ENCODE results near the gene ANO4. TPM values are rescaled to one million over a fixed set of nuclear protein-coding genes. Genes with fewer than 3 reads are reported as not detected.

The ANO4 gene
- total and polyA plus RNA-seq, 2 donors (not counting 1 experiment from before 2014, with no cell fraction given) = not detected

DNA sequence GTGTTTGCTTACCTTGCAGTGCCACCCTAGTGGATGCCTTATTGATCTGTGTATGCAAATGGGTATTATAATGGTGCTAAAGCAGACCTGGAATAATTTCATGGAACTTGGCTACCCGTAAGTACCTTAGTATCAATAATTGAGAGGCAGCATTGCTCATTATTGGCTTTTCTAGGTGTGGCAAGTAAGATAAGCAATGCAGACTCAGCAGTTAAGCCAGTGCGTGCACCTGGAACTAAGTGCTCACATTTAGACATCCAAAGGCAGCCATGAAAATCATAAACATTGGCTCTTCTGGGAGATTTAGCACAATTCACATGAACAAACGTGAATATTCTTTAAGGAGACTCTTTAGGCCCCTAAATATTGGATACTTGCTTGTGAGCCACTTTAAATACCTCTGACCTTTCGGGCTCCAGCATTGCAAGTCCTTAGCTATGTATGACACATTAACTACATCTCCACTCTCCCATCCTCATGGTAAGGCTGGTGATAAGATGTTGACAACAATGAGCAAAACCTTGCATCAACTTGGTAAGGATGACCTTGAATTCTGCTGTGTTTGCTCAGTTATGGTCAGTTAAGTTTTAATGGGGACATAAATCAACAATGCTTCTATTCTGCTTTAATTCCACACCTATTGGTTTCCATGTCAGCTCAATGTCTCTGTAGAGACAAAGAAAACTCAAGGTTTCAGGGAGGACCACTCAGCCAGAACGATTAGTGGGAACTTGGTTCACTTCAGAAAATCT, 303.4 kb downstream of the ANO4 start:
- Mint-ChIP-seq H3K27me3 (no peaks in the 10 kb centered on the region), H3K9me3 (ENCODE audit: insufficient read depth) (peaks cover 4% of the 10 kb centered on the region), H3K27ac (no peak overlapping the region), H3K4me3 (no peak overlapping the region), H3K4me1 (no peaks in the 10 kb centered on the region)
- ChIA-PET CTCF (no interaction called here), POLR2A (no interaction called here)
- whole genome bisulfite sequencing (ENCODE audit: insufficient coverage) = 87% methylated on average over 4 of the region's 5 CpGs
- TF ChIP-seq CTCF (IDR thresholded peaks at IDR 0.05) (no peak), EZH2 (IDR thresholded peaks at IDR 0.05; ENCODE audit: borderline replicate concordance, insufficient read depth, low read depth, low read length, poor library complexity, severe bottlenecking) (no peak)
- Histone ChIP-seq H4K20me1 (ENCODE audit: control insufficient read depth, insufficient read depth, low read length, poor library complexity, severe bottlenecking) (no peaks in the 10 kb centered on the region), H2AFZ (ENCODE audit: insufficient read depth, low read depth, low read length, poor library complexity, severe bottlenecking) (no peak overlapping the region), H3K79me2 (ENCODE audit: control insufficient read depth, insufficient read depth, low read length) (no peaks in the 10 kb centered on the region), H3K4me3 (ENCODE audit: control extremely low read depth in 1 of 5, extremely low read depth in 1 of 5, insufficient read depth in 1 of 5, low read depth in 2 of 5, low read length in 4 of 5) (no peak overlapping the region), H3K27ac (ENCODE audit: low read length in 2 of 2) (no peak overlapping the region), H3K4me1 (ENCODE audit: control insufficient read depth in 2 of 2, insufficient read depth in 2 of 2, low read length in 2 of 2) (no peaks in the 10 kb centered on the region), H3K9me3 (ENCODE audit: control extremely low read depth in 1 of 3, control insufficient read depth in 2 of 3, insufficient read depth in 1 of 3, low read length in 2 of 3) (no peaks in the 10 kb centered on the region), H3K27me3 (replicated peaks in 1 of 4; ENCODE audit: control extremely low read depth in 1 of 4, control insufficient read depth in 3 of 4, insufficient read depth in 4 of 4, low read length in 3 of 4) (no peaks in the 10 kb centered on the region), H3K36me3 (replicated peaks in 1 of 2; ENCODE audit: control extremely low read depth in 1 of 2, control insufficient read depth in 1 of 2, extremely low read depth in 1 of 2, insufficient read depth in 2 of 2, low read length in 1 of 2) (no peaks in the 10 kb centered on the region), H3K4me2 (replicated peaks; ENCODE audit: low read depth, low read length, poor library complexity, severe bottlenecking) (no peak overlapping the region), H3K9ac (ENCODE audit: low read length) (no peak overlapping the region)
- intact Hi-C loops (cut with micrococcal nuclease) = no loop called here
- ATAC-seq (ENCODE audit: low read depth) = no peak
- DNase-seq = no peak

- no peak overlapping the region for H3K4me3 Mint-ChIP-seq
- H3K4me1 Mint-ChIP-seq = no peaks in the 10 kb centered on the region
- Histone ChIP-seq H3K4me2 (replicated peaks; ENCODE audit: low read depth, low read length, poor library complexity, severe bottlenecking) (no peak overlapping the region), H2AFZ (ENCODE audit: insufficient read depth, low read depth, low read length, poor library complexity, severe bottlenecking) (no peak overlapping the region), H4K20me1 (ENCODE audit: control insufficient read depth, insufficient read depth, low read length, poor library complexity, severe bottlenecking) (no peaks in the 10 kb centered on the region), H3K4me3 (ENCODE audit: control extremely low read depth in 1 of 5, extremely low read depth in 1 of 5, insufficient read depth in 1 of 5, low read depth in 2 of 5, low read length in 4 of 5) (no peak overlapping the region), H3K9ac (ENCODE audit: low read length) (no peak overlapping the region), H3K4me1 (ENCODE audit: control insufficient read depth in 2 of 2, insufficient read depth in 2 of 2, low read length in 2 of 2) (no peaks in the 10 kb centered on the region), H3K36me3 (replicated peaks in 1 of 2; ENCODE audit: control extremely low read depth in 1 of 2, control insufficient read depth in 1 of 2, extremely low read depth in 1 of 2, insufficient read depth in 2 of 2, low read length in 1 of 2) (no peaks in the 10 kb centered on the region), H3K9me3 (ENCODE audit: control extremely low read depth in 1 of 3, control insufficient read depth in 2 of 3, insufficient read depth in 1 of 3, low read length in 2 of 3) (peaks cover 0 to 3% (median 0%) of the 10 kb centered on the region in 3 donors), H3K79me2 (ENCODE audit: control insufficient read depth, insufficient read depth, low read length) (no peaks in the 10 kb centered on the region), H3K27me3 (replicated peaks in 1 of 4; ENCODE audit: control extremely low read depth in 1 of 4, control insufficient read depth in 3 of 4, insufficient read depth in 4 of 4, low read length in 3 of 4) (peaks cover 0 to 2% (median 0%) of the 10 kb centered on the region in 4 experiments), H3K27ac (ENCODE audit: low read length in 2 of 2) (no peak overlapping the region)
- intact Hi-C loops (cut with micrococcal nuclease) = no loop called here
- H3K27ac Mint-ChIP-seq = no peak overlapping the region
- DNase-seq (no peak), ATAC-seq (ENCODE audit: low read depth) (no peak)
- TF ChIP-seq CTCF (IDR thresholded peaks at IDR 0.05) = no peak
- no peak for TF ChIP-seq EZH2 (IDR thresholded peaks at IDR 0.05; ENCODE audit: borderline replicate concordance, insufficient read depth, low read depth, low read length, poor library complexity, severe bottlenecking)
- 85% methylated on average over 1 of the region's 4 CpGs for WGBS (ENCODE audit: insufficient coverage)
- no peaks in the 10 kb centered on the region for H3K27me3 Mint-ChIP-seq
- POLR2A ChIA-PET = no interaction called here
- H3K9me3 Mint-ChIP-seq (ENCODE audit: insufficient read depth) = peaks cover 6% of the 10 kb centered on the region
- CTCF ChIA-PET = no interaction called here
Observed at GRCh38 chr12:101107032-101107763, 312.6 kb downstream of the ANO4 start.

All from B cell (primary cell).